HCT116 (cell line): ENCODE measurements around the gene STRADA. TPM values are rescaled to one million over a fixed set of nuclear protein-coding genes. Genes with fewer than 3 reads are reported as not detected.
A peak's percentile ranks its signal among the peaks of the same experiment; 100 is the strongest.

Experiments
- ATAC-seq: fragments of 200-7000 bp; cut with Tn5 transposase; 2 replicates; pipeline ENCODE4 v1.9.1; 2020; ENCODE audit warnings: mild to moderate bottlenecking, moderate library complexity
- BruUV-seq: library from RNA; stranded (reverse); fragments of 400-500 nt; replicated peaks from 2 replicates; lab custom pipeline; 2021; lab: Mats Ljungman, UMichigan
- CTCF ChIA-PET: fragments of 300-600 bp; sonication (Branson Sonifier 250); formaldehyde crosslinking; loops from one replicate; lab custom pipeline; 2021; ENCODE audit warnings: antibody characterized with exemption; lab: Charles Lee
- POLR2A ChIA-PET: fragments of 300-600, 350-600 bp; sonication (Branson Sonifier 250); formaldehyde crosslinking; loops from one replicate; lab custom pipeline; 2021; ENCODE audit warnings: antibody characterized with exemption; lab: Charles Lee
- RAD21 ChIA-PET, 2 experiments: fragments of 300-600 bp; sonication (Branson Sonifier 250); formaldehyde crosslinking; loops; one replicate each; lab custom pipeline; 2023; ENCODE audit warnings: low total read pairs in 2 of 2; ENCODE audit not compliant: uncharacterized antibody in 2 of 2, unreplicated experiment in 2 of 2, low non-redundant PET in 1 of 2; lab: Charles Lee
- DNase-seq: peaks from one replicate; pipeline ENCODE4 v3.0.0-alpha.2; 2010; ENCODE audit warnings: low read depth, low spot score
- H2AFZ ChIP-seq: fragments of 200-600 bp; shearing (Covaris generic), sonication (generic); 2 replicates; pipeline ENCODE4 v1.6.1; 2017; ENCODE audit warnings: low read depth, mixed run types, mixed read lengths, antibody characterized with exemption, low read length; ENCODE audit not compliant: poor library complexity, severe bottlenecking
- H3K27ac ChIP-seq: 2 replicates; pipeline ENCODE4 v1.5.1; 2012; ENCODE audit warnings: low read depth, low read length
- H3K27me3 ChIP-seq: fragments of 200-600 bp; sonication (generic); 2 replicates; pipeline ENCODE4 v1.6.1; 2016; ENCODE audit warnings: mixed run types, low read length, mixed read lengths; ENCODE audit not compliant: insufficient read depth
- H3K36me3 ChIP-seq, 2 experiments: fragments of 200-500 bp in 1 of 2; fragments of 200-600 bp in 1 of 2; sonication (Bioruptor generic) in 1 of 2; sonication (generic) in 1 of 2; 2 replicates each; pipeline versions ENCODE4 v1.5.1 to v1.6.1; 2014 to 2016; ENCODE audit warnings: low read length in 2 of 2, inconsistent platforms in 1 of 2, mixed read lengths in 1 of 2, mixed run types in 1 of 2; ENCODE audit not compliant: insufficient read depth in 2 of 2, control insufficient read depth in 1 of 2
- H3K4me1 ChIP-seq, 2 experiments: fragments of 200-600 bp in 1 of 2; sonication (generic) in 1 of 2; 2 replicates each; pipeline versions ENCODE4 v1.5.1 to v1.6.1; 2012 to 2017; ENCODE audit warnings: low read length in 2 of 2, inconsistent platforms in 1 of 2, mild to moderate bottlenecking in 1 of 2, mixed read lengths in 1 of 2, mixed run types in 1 of 2, moderate library complexity in 1 of 2; ENCODE audit not compliant: insufficient read depth in 2 of 2, control insufficient read depth in 1 of 2
- H3K4me2 ChIP-seq: fragments of 200-600 bp; sonication (generic); 2 replicates; pipeline ENCODE4 v1.6.1; 2017; ENCODE audit warnings: mixed run types, low read length, mixed read lengths
- H3K4me3 ChIP-seq, 2 experiments: fragments of 200-600 bp in 1 of 2; sonication (generic) in 1 of 2; replicated peaks in 1 of 2; 2 replicates each; pipeline ENCODE4 v1.5.1; 2011 to 2016; ENCODE audit warnings: low read length in 2 of 2, control low read depth in 1 of 2, low read depth in 1 of 2, mild to moderate bottlenecking in 1 of 2, mixed read lengths in 1 of 2, mixed run types in 1 of 2
- H3K79me2 ChIP-seq: fragments of 200-600 bp; sonication (generic); 2 replicates; pipeline ENCODE4 v1.6.1; 2017; ENCODE audit warnings: mild to moderate bottlenecking, mixed run types, low read length, moderate library complexity, mixed read lengths; ENCODE audit not compliant: insufficient read depth
- H3K9ac ChIP-seq: fragments of 200-600 bp; sonication (generic); 2 replicates; pipeline ENCODE4 v1.6.1; 2016; ENCODE audit warnings: low read length, mixed read lengths
- H3K9me2 ChIP-seq: fragments of 200-600 bp; sonication (generic), shearing (Covaris generic); 2 replicates; pipeline ENCODE4 v1.6.1; 2017; ENCODE audit warnings: mixed run types, mild to moderate bottlenecking, moderate library complexity; ENCODE audit not compliant: insufficient read depth
- H3K9me3 ChIP-seq, 2 experiments: fragments of 200-500 bp in 1 of 2; fragments of 200-600 bp in 1 of 2; sonication (Bioruptor generic) in 1 of 2; sonication (generic) in 1 of 2; 2 replicates each; pipeline ENCODE4 v1.6.1; 2014 to 2017; ENCODE audit warnings: low read length in 2 of 2, mixed read lengths in 2 of 2, inconsistent platforms in 1 of 2, low read depth in 1 of 2, mild to moderate bottlenecking in 1 of 2, mixed run types in 1 of 2, moderate library complexity in 1 of 2; ENCODE audit not compliant: control insufficient read depth in 1 of 2, insufficient read depth in 1 of 2
- H4K20me1 ChIP-seq: fragments of 200-600 bp; sonication (generic), shearing (Covaris generic); 2 replicates; pipeline ENCODE4 v1.6.1; 2017; ENCODE audit warnings: mixed run types, mild to moderate bottlenecking, moderate library complexity; ENCODE audit not compliant: insufficient read depth
- CEBPB ChIP-seq: IDR thresholded peaks from 2 replicates; pipeline ENCODE4 v1.6.1; 2012; ENCODE audit warnings: low read depth
- POLR2AphosphoS5 ChIP-seq: IDR thresholded peaks from 2 replicates; pipeline ENCODE4 v1.6.1; 2011; ENCODE audit warnings: mild to moderate bottlenecking, low read depth, low read length, moderate library complexity
- REST ChIP-seq: IDR thresholded peaks from 2 replicates; pipeline ENCODE4 v1.6.1; 2012; ENCODE audit warnings: low read depth
- TCF7L2 ChIP-seq: IDR thresholded peaks from 2 replicates; pipeline ENCODE4 v1.7.0; 2011; ENCODE audit warnings: borderline replicate concordance, inconsistent platforms; ENCODE audit not compliant: insufficient read depth, insufficient read length; ENCODE audit errors: extremely low read depth
- ZBTB33 ChIP-seq: IDR thresholded peaks from 2 replicates; pipeline ENCODE4 v1.6.1; 2011; ENCODE audit warnings: mild to moderate bottlenecking, low read length, moderate library complexity; ENCODE audit not compliant: insufficient replicate concordance; ENCODE audit errors: extremely low read depth
- intact Hi-C: fragments of 100-400 bp; cut with micrococcal nuclease; formaldehyde crosslinking; loops from 2 replicates; pipeline ENCODE4 v1.10.0; 2022
- total RNA-seq: library from RNA; stranded (reverse); gene quantifications from one replicate; pipeline ENCODE4 v1.2.1, GENCODE V29; 2021; ENCODE audit not compliant: unreplicated experiment

The STRADA gene
- total RNA-seq, 1 experiment from 2014 or later: 38.0 TPM

- no peaks in the 10 kb centered on the region for H3K9me2 ChIP-seq
- H3K4me3 ChIP-seq: no peak overlapping the region
- H3K27ac ChIP-seq: no peak overlapping the region
- POLR2A ChIA-PET: no interaction called here
- RAD21 ChIA-PET: no interaction called here
- ATAC-seq: no peak
- H3K79me2 ChIP-seq: peaks cover 100% of the 10 kb centered on the region
- CTCF ChIA-PET: no interaction called here
- DNase-seq: no peak
- H2AFZ ChIP-seq: no peak overlapping the region
- peaks cover 22 to 64% of the 10 kb centered on the region in 2 experiments for H3K4me1 ChIP-seq
- TF ChIP-seq CEBPB (no peak), REST (no peak), TCF7L2 (no peak), POLR2AphosphoS5 (no peak), ZBTB33 (no peak)
- H3K4me2 ChIP-seq: peak overlapping the region; percentile 16
- peaks cover 51% of the 10 kb centered on the region; the same call in 1 of the 2 replicates for H4K20me1 ChIP-seq
- intact Hi-C loops: no loop called here
- no peak overlapping the region for H3K9ac ChIP-seq
- H3K9me3 ChIP-seq: no peaks in the 10 kb centered on the region
- no TSS peak for BruUV-seq
- peaks cover 17 to 38% of the 10 kb centered on the region in 2 experiments; a peak in 3 of 4 replicates for H3K36me3 ChIP-seq
- H3K27me3 ChIP-seq: no peaks in the 10 kb centered on the region
Observed at GRCh38 chr17:63780928-63781327, 39.3 kb upstream of the STRADA start.
